Esophagus squamous epithelium (tissue), 5 donors: Measurements from ENCODE around the gene HCLS1. TPM values are rescaled to one million over a fixed set of nuclear protein-coding genes. Genes with fewer than 3 reads are reported as not detected.
"Not testable (repeated sequence)": the region's sequence is repeated elsewhere in the genome, so short reads cannot be mapped to it uniquely, and the experiment has no call there.

Experiments used
- DNase-seq: peaks from one replicate; lab custom pipeline; 2025; lab: John Stamatoyannopoulos, UW
- H3K27ac ChIP-seq, 4 donors: fragments of 200-600 bp; sonication (generic); one replicate each; pipeline ENCODE4 v1.5.1; 2016 to 2019; ENCODE audit warnings: mild to moderate bottlenecking in 1 of 4
- H3K27me3 ChIP-seq, 4 donors: fragments of 200-600 bp; sonication (generic); 1 replicate in 3 of 4; 2 replicates in 1 of 4; pipeline versions ENCODE4 v1.5.1 to v1.6.0; 2017 to 2021; ENCODE audit warnings: antibody characterized with exemption in 1 of 4
- H3K36me3 ChIP-seq, 3 donors: fragments of 200-600 bp; sonication (generic); one replicate each; pipeline ENCODE4 v1.5.1; 2016 to 2019
- H3K4me1 ChIP-seq, 3 donors: fragments of 200-600 bp; sonication (generic); one replicate each; pipeline ENCODE4 v1.5.1; 2017 to 2019
- H3K4me3 ChIP-seq, 4 donors: fragments of 200-600 bp; sonication (generic); 1 replicate in 3 of 4; 2 replicates in 1 of 4; pipeline ENCODE4 v1.5.1; 2016 to 2019; ENCODE audit warnings: mild to moderate bottlenecking in 2 of 4, moderate library complexity in 1 of 4
- H3K9me3 ChIP-seq, 3 donors: fragments of 200-600 bp; sonication (generic); one replicate each; pipeline ENCODE4 v1.5.1; 2016 to 2019
- CTCF ChIP-seq, 6 experiments: fragments of 450-650 bp in 4 of 6; fragments of 200-600 bp in 2 of 6; sonication (generic) in 2 of 6; IDR thresholded peaks; one replicate each; pipeline ENCODE4 v1.5.1; 2016 to 2019; ENCODE audit warnings: antibody characterized with exemption in 6 of 6, mild to moderate bottlenecking in 4 of 6, moderate library complexity in 4 of 6
- POLR2A ChIP-seq, 4 donors: fragments of 450-650 bp; IDR thresholded peaks; one replicate each; pipeline ENCODE4 v1.6.1; 2017; ENCODE audit warnings: antibody characterized with exemption in 4 of 4, mild to moderate bottlenecking in 4 of 4, moderate library complexity in 3 of 4
- WGBS, 2 donors: methylation state at CpG; one replicate each; pipeline ENCODE4 v1.1.5; 2018; 5-methylcytosine and 5-hydroxymethylcytosine counted together
- intact Hi-C: fragments of 100-400 bp; cut with DNase I; formaldehyde crosslinking; loops from one replicate; pipeline ENCODE4 v1.15.0; 2022
- total RNA-seq, 4 donors: library from RNA; depleted of rRNA; stranded (reverse); fragments of >200 nt; gene quantifications; one replicate each; pipeline ENCODE4 v1.1.0, GENCODE V29; 2016
- donor health status: DM: yes; HTN: yes; CAD: no.

HCLS1 gene
- total RNA-seq, 4 donors from 2014 or later, result 4.4 to 46.7 (median 17.4) TPM

GRCh38 chr3:121601212-121601812, 59.4 kb downstream of the HCLS1 start:
- TF ChIP-seq CTCF (IDR thresholded peaks at IDR 0.05) (no peak), POLR2A (IDR thresholded peaks at IDR 0.05) (no peak)
- intact Hi-C loops, result no loop called here
- DNase-seq, result no peak
- 38 to 39% methylated on average over 4 of the region's 4 CpGs for WGBS, 2 donors
- no peak overlapping the region for H3K27ac ChIP-seq
- peaks cover 0 to 9% (median 0%) of the 10 kb centered on the region in 3 donors for H3K4me1 ChIP-seq
- H3K9me3 ChIP-seq, result no peaks in the 10 kb centered on the region
- no peaks in the 10 kb centered on the region for H3K36me3 ChIP-seq
- no peaks in the 10 kb centered on the region for H3K27me3 ChIP-seq
- no peak overlapping the region for H3K4me3 ChIP-seq

GRCh38 chr3:121599900-121600299, 60.8 kb downstream of the HCLS1 start:
- intact Hi-C loops, DNase-seq, H3K27me3 ChIP-seq, H3K36me3 ChIP-seq, H3K4me3 ChIP-seq, H3K4me1 ChIP-seq, H3K27ac ChIP-seq, H3K9me3 ChIP-seq: not testable (repeated sequence)
- WGBS, 2 donors, result 86% methylated on average over 2 of the region's 2 CpGs

- H3K27me3 ChIP-seq, result no peaks in the 10 kb centered on the region
- no peak for DNase-seq
- H3K4me3 ChIP-seq, result no peak overlapping the region
- H3K4me1 ChIP-seq, result peaks cover 0 to 9% (median 0%) of the 10 kb centered on the region in 3 donors
- no peaks in the 10 kb centered on the region for H3K9me3 ChIP-seq
- no peak for TF ChIP-seq POLR2A (IDR thresholded peaks at IDR 0.05)
- no peak for TF ChIP-seq CTCF (IDR thresholded peaks at IDR 0.05)
- H3K27ac ChIP-seq, result no peak overlapping the region
- WGBS, 2 donors, result 83 to 98% methylated on average over 2 of the region's 2 CpGs
- H3K36me3 ChIP-seq, result no peaks in the 10 kb centered on the region
- intact Hi-C loops, result no loop called here
Observed at GRCh38 chr3:121598564-121598963, 62.1 kb downstream of the HCLS1 start.

GRCh38 chr3:121595765-121596406, 64.8 kb downstream of the HCLS1 start:
- peaks cover 0 to under 1% (median 0%) of the 10 kb centered on the region in 3 donors for H3K4me1 ChIP-seq
- H3K4me3 ChIP-seq, result no peak overlapping the region
- WGBS, 2 donors, result 73 to 88% methylated on average over 4 of the region's 4 CpGs
- H3K27me3 ChIP-seq, result no peaks in the 10 kb centered on the region
- TF ChIP-seq POLR2A (IDR thresholded peaks at IDR 0.05) (no peak), CTCF (IDR thresholded peaks at IDR 0.05) (no peak)
- H3K27ac ChIP-seq, result no peak overlapping the region
- H3K36me3 ChIP-seq, result no peaks in the 10 kb centered on the region
- H3K9me3 ChIP-seq, result no peaks in the 10 kb centered on the region
- DNase-seq, result no peak
- intact Hi-C loops, result no loop called here

- DNase-seq, result no peak
- Histone ChIP-seq H3K36me3 (no peaks in the 10 kb centered on the region), H3K27ac (no peak overlapping the region), H3K4me1 (no peaks in the 10 kb centered on the region), H3K4me3 (no peak overlapping the region), H3K9me3 (no peaks in the 10 kb centered on the region), H3K27me3 (no peaks in the 10 kb centered on the region)
- intact Hi-C loops, result no loop called here
- WGBS, 2 donors, result 73 to 77% methylated on average over 2 of the region's 2 CpGs
- TF ChIP-seq CTCF (IDR thresholded peaks at IDR 0.05), result no peak
- TF ChIP-seq POLR2A (IDR thresholded peaks at IDR 0.05), result no peak
Observed at GRCh38 chr3:121594850-121595249, 65.9 kb downstream of the HCLS1 start.

GRCh38 chr3:121593806-121594205, 66.9 kb downstream of the HCLS1 start:
- H3K9me3 ChIP-seq, H3K4me3 ChIP-seq, intact Hi-C loops, H3K4me1 ChIP-seq, H3K27ac ChIP-seq, H3K36me3 ChIP-seq, DNase-seq, H3K27me3 ChIP-seq: not testable (repeated sequence)
- 86 to 94% methylated on average over 4 of the region's 4 CpGs for WGBS, 2 donors
